H9 (cell line): ENCODE results near the gene UFC1. TPM values are rescaled to one million over a fixed set of nuclear protein-coding genes. Genes with fewer than 3 reads are reported as not detected.

ENCODE experiments used
- DNase-seq: peaks from one replicate; pipeline ENCODE4 v3.0.0-alpha.2; 2017
- H2AFZ ChIP-seq: one replicate; pipeline ENCODE4 v1.6.1; 2013; ENCODE audit warnings: mild to moderate bottlenecking, low read length, control low read depth, moderate library complexity
- H2AK5ac ChIP-seq: 2 replicates; pipeline ENCODE4 v1.6.1; 2013; ENCODE audit warnings: low read length, control low read depth, mixed read lengths; ENCODE audit not compliant: insufficient read length
- H2BK120ac ChIP-seq: one replicate; pipeline ENCODE4 v1.6.1; 2013; ENCODE audit warnings: low read depth, mild to moderate bottlenecking, low read length, control low read depth, inconsistent platforms; ENCODE audit not compliant: poor library complexity, severe bottlenecking
- H2BK12ac ChIP-seq: 2 replicates; pipeline ENCODE4 v1.6.1; 2013; ENCODE audit warnings: low read length, control low read depth, mixed read lengths, low read depth; ENCODE audit not compliant: insufficient read length
- H2BK15ac ChIP-seq: 2 replicates; pipeline ENCODE4 v1.6.1; 2013; ENCODE audit warnings: low read depth, low read length, control low read depth
- H2BK20ac ChIP-seq: one replicate; pipeline ENCODE4 v1.6.1; 2013; ENCODE audit warnings: low read depth, mild to moderate bottlenecking, low read length, control low read depth, inconsistent platforms; ENCODE audit not compliant: poor library complexity, severe bottlenecking
- H2BK5ac ChIP-seq: 2 replicates; pipeline ENCODE4 v1.6.1; 2013; ENCODE audit warnings: low read length, control low read depth, mixed read lengths; ENCODE audit not compliant: insufficient read length
- H3K14ac ChIP-seq: 2 replicates; pipeline ENCODE4 v1.6.1; 2013; ENCODE audit warnings: low read length, control low read depth; ENCODE audit not compliant: insufficient read depth
- H3K18ac ChIP-seq: 2 replicates; pipeline ENCODE4 v1.6.1; 2013; ENCODE audit warnings: low read depth, mild to moderate bottlenecking, mixed read lengths, low read length, control low read depth; ENCODE audit not compliant: insufficient read length
- H3K23ac ChIP-seq: 2 replicates; pipeline ENCODE4 v1.6.1; 2013; ENCODE audit warnings: low read length, control low read depth, mixed read lengths, low read depth; ENCODE audit not compliant: insufficient read length
- H3K23me2 ChIP-seq: 2 replicates; pipeline ENCODE4 v1.6.1; 2013; ENCODE audit warnings: low read depth, mild to moderate bottlenecking, mixed read lengths, low read length, control low read depth; ENCODE audit not compliant: insufficient read length, poor library complexity, severe bottlenecking
- H3K27ac ChIP-seq: 2 replicates; pipeline ENCODE4 v1.5.1; 2013; ENCODE audit warnings: low read length, control low read depth, mixed read lengths, low read depth; ENCODE audit not compliant: insufficient read length
- H3K27me3 ChIP-seq: 2 replicates; pipeline ENCODE4 v1.6.1; 2013; ENCODE audit warnings: low read length, control low read depth, inconsistent platforms; ENCODE audit not compliant: insufficient read depth
- H3K4ac ChIP-seq: 2 replicates; pipeline ENCODE4 v1.6.1; 2013; ENCODE audit warnings: low read depth, mild to moderate bottlenecking, control low read depth, inconsistent platforms, low read length, moderate library complexity
- H3K4me1 ChIP-seq: 2 replicates; pipeline ENCODE4 v1.6.1; 2013; ENCODE audit warnings: low read length, control low read depth, inconsistent platforms; ENCODE audit not compliant: insufficient read depth
- H3K4me2 ChIP-seq: 2 replicates; pipeline ENCODE4 v1.6.1; 2013; ENCODE audit warnings: low read length, control low read depth, mixed read lengths; ENCODE audit not compliant: insufficient read length, insufficient read depth
- H3K56ac ChIP-seq: 2 replicates; pipeline ENCODE4 v1.6.1; 2013; ENCODE audit warnings: low read depth, mild to moderate bottlenecking, mixed read lengths, low read length, control low read depth; ENCODE audit not compliant: insufficient read length
- H3K79me1 ChIP-seq: 2 replicates; pipeline ENCODE4 v1.6.1; 2013; ENCODE audit warnings: low read depth, mild to moderate bottlenecking, moderate library complexity, low read length, control low read depth, inconsistent platforms; ENCODE audit not compliant: insufficient read depth, poor library complexity, severe bottlenecking
- H3K79me2 ChIP-seq: 2 replicates; pipeline ENCODE4 v1.6.1; 2013; ENCODE audit warnings: low read length, control low read depth, inconsistent platforms; ENCODE audit not compliant: insufficient read depth
- H3K9ac ChIP-seq: 2 replicates; pipeline ENCODE4 v1.6.1; 2013; ENCODE audit warnings: low read length, control low read depth, mixed read lengths; ENCODE audit not compliant: insufficient read length; ENCODE audit errors: extremely low read depth
- H3K9me3 ChIP-seq: one replicate; pipeline ENCODE4 v1.6.1; 2013; ENCODE audit warnings: low read depth, low read length, inconsistent platforms; ENCODE audit not compliant: control insufficient read depth
- H3T11ph ChIP-seq: one replicate; pipeline ENCODE4 v1.6.1; 2013; ENCODE audit warnings: mild to moderate bottlenecking, low read length, control low read depth, inconsistent platforms
- H4K20me1 ChIP-seq: one replicate; pipeline ENCODE4 v1.6.1; 2013; ENCODE audit not compliant: control insufficient read depth, insufficient read length, insufficient read depth
- H4K5ac ChIP-seq: 2 replicates; pipeline ENCODE4 v1.6.1; 2013; ENCODE audit warnings: low read depth, mild to moderate bottlenecking, mixed read lengths, low read length, control low read depth; ENCODE audit not compliant: insufficient read length
- H4K8ac ChIP-seq: replicated peaks from 2 replicates; pipeline ENCODE4 v1.6.1; 2013; ENCODE audit warnings: low read length, control low read depth, mixed read lengths, low read depth; ENCODE audit not compliant: insufficient read length
- H4K91ac ChIP-seq: 2 replicates; pipeline ENCODE4 v1.6.1; 2013; ENCODE audit warnings: low read depth, mild to moderate bottlenecking, moderate library complexity, mixed read lengths, low read length, control low read depth; ENCODE audit not compliant: insufficient read length
- H3K27ac Mint-ChIP-seq, 3 experiments: 2 replicates in 2 of 3; 3 replicates in 1 of 3; pipeline ENCODE4 v1.8.0; 2020 to 2021; ENCODE audit warnings: mixed read lengths in 3 of 3, mild to moderate bottlenecking in 1 of 3, moderate library complexity in 1 of 3
- H3K27me3 Mint-ChIP-seq: 2 replicates; pipeline ENCODE4 v1.8.0; 2021; ENCODE audit warnings: low read depth, mild to moderate bottlenecking, moderate library complexity, mixed read lengths
- H3K36me3 Mint-ChIP-seq, 3 experiments: 2 replicates in 2 of 3; 3 replicates in 1 of 3; pipeline ENCODE4 v1.8.0; 2020 to 2021; ENCODE audit warnings: low read depth in 3 of 3, mixed read lengths in 3 of 3; ENCODE audit not compliant: insufficient read depth in 1 of 3
- H3K4me1 Mint-ChIP-seq, 2 experiments: 2 replicates each; pipeline ENCODE4 v1.8.0; 2020; ENCODE audit warnings: mixed read lengths in 2 of 2
- H3K4me3 Mint-ChIP-seq, 2 experiments: 2 replicates in 1 of 2; 3 replicates in 1 of 2; pipeline ENCODE4 v1.8.0; 2020 to 2021; ENCODE audit warnings: mild to moderate bottlenecking in 2 of 2, mixed read lengths in 2 of 2, moderate library complexity in 1 of 2
- H3K9me3 Mint-ChIP-seq, 2 experiments: 2 replicates in 1 of 2; 3 replicates in 1 of 2; pipeline ENCODE4 v1.8.0; 2020; ENCODE audit warnings: mild to moderate bottlenecking in 2 of 2, mixed read lengths in 2 of 2, moderate library complexity in 1 of 2
- CTCF ChIP-seq: fragments of 200-600 bp; sonication (generic); conservative IDR thresholded peaks from 3 replicates; pipeline ENCODE4 v1.8.0; 2021; ENCODE audit warnings: antibody characterized with exemption, mild to moderate bottlenecking
- WGBS: extraction: QIAGEN DNeasy Blood & Tissue Kit; methylation state at CpG from one replicate; pipeline ENCODE4 v1.1.7; 2013; ENCODE audit warnings: missing lambda C conversion rate, low lambda C conversion rate, mixed read lengths; ENCODE audit not compliant: insufficient read length; ENCODE audit errors: extremely low coverage; 5-methylcytosine and 5-hydroxymethylcytosine counted together
- total RNA-seq: library from RNA; stranded (reverse); gene quantifications from 2 replicates; pipeline ENCODE4 v1.2.1, GENCODE V29; 2021

Gene UFC1
- total RNA-seq, 1 experiment from 2014 or later, result 93.4 TPM

DNA sequence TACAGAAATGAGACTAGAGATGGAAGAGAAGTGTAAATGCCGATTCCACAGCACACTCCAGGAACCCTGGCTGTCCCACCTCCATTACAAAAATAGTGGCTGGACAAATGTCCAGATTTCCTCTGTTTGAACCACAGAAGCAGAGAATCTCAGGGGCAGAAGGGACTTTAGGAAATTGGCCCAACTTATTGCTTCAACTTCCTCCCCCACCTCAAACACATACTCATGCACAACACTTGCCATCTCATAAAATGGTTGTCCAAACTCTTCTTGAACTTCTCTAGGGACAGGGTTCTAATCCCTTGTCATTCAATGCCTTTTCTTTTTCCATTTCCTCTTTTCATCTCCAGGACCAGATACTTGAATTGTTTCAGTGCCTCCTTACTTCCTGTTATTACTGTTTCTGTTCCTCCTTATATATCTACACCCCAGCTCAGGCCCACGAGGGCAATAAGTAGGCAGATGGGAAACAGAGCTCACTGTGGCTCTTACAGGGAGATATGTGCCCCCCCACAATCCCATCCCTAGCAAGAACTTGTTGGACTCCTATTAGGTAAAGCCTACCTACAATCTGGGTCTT is 32.0 kb downstream of the UFC1 start:
- H3K4me3 Mint-ChIP-seq, result no peak overlapping the region
- no peak for DNase-seq
- H3K27me3 Mint-ChIP-seq, result peaks cover 2% of the 10 kb centered on the region; the same call in 1 of the 2 replicates
- Histone ChIP-seq H3K4ac (no peak overlapping the region), H3K4me2 (no peak overlapping the region), H2AK5ac (no peak overlapping the region), H2BK15ac (no peak overlapping the region), H2BK12ac (no peak overlapping the region), H3K4me1 (no peaks in the 10 kb centered on the region), H4K91ac (no peak overlapping the region), H3K79me1 (no peaks in the 10 kb centered on the region), H3K23me2 (no peaks in the 10 kb centered on the region), H4K5ac (no peak overlapping the region), H3K56ac (no peak overlapping the region), H2BK20ac (no peak overlapping the region), H3K14ac (no peak overlapping the region), H4K20me1 (peaks cover 3% of the 10 kb centered on the region), H3K27me3 (no peaks in the 10 kb centered on the region), H3K9me3 (no peaks in the 10 kb centered on the region), H2BK120ac (no peak overlapping the region), H4K8ac (no peak overlapping the region), H2AFZ (no peak overlapping the region), H3T11ph (no peak overlapping the region), H3K79me2 (no peaks in the 10 kb centered on the region), H2BK5ac (no peak overlapping the region), H3K23ac (no peak overlapping the region), H3K27ac (no peak overlapping the region), H3K18ac (no peak overlapping the region), H3K9ac (no peak overlapping the region)
- no peak for TF ChIP-seq CTCF
- WGBS, result no CpG with 5 or more reads among the region's 2 CpGs
- H3K9me3 Mint-ChIP-seq, result no peaks in the 10 kb centered on the region
- no peaks in the 10 kb centered on the region; a peak in 1 of 7 replicates for H3K36me3 Mint-ChIP-seq
- peaks cover 4 to 10% of the 10 kb centered on the region in 2 experiments; a peak in 3 of 4 replicates for H3K4me1 Mint-ChIP-seq
- H3K27ac Mint-ChIP-seq, result no peak overlapping the region; a peak in 1 of 7 replicates
